IMR-90 (cell line): ENCODE data around the gene USO1. TPM values are rescaled to one million over a fixed set of nuclear protein-coding genes. Genes with fewer than 3 reads are reported as not detected.

Experiments
- ATAC-seq: fragments of 200-7000 bp; cut with Tn5 transposase; 2 replicates; pipeline ENCODE4 v1.9.1; 2020; ENCODE audit warnings: low read depth, mild to moderate bottlenecking, moderate library complexity
- BruUV-seq: library from RNA; stranded (reverse); fragments of 400-500 nt; replicated peaks from 2 replicates; lab custom pipeline; 2021; lab: Mats Ljungman, UMichigan
- CTCF ChIA-PET: fragments of 300-600 bp; formaldehyde crosslinking; extraction: SDS; loops from one replicate; lab custom pipeline; 2021; ENCODE audit warnings: antibody characterized with exemption; lab: Yijun Ruan, JAX
- POLR2A ChIA-PET: fragments of 300-600 bp; sonication (Branson Sonifier 250); formaldehyde crosslinking; loops from one replicate; lab custom pipeline; 2022; ENCODE audit warnings: antibody characterized with exemption; ENCODE audit not compliant: unreplicated experiment; lab: Charles Lee
- DNase-seq: peaks from one replicate; pipeline ENCODE4 v3.0.0; 2013
- H2AFZ ChIP-seq: replicated peaks from 2 replicates; pipeline ENCODE3; 2013; ENCODE audit warnings: low read length, mild to moderate bottlenecking; ENCODE audit not compliant: poor library complexity
- H2AK5ac ChIP-seq: 2 replicates; pipeline ENCODE4 v1.6.1; 2013; ENCODE audit warnings: low read depth, low read length, inconsistent platforms
- H2AK9ac ChIP-seq: replicated peaks from 2 replicates; pipeline ENCODE3; 2013; ENCODE audit warnings: mild to moderate bottlenecking, low read depth, low read length, moderate library complexity; ENCODE audit not compliant: poor library complexity
- H2BK120ac ChIP-seq: 2 replicates; pipeline ENCODE4 v1.6.1; 2013; ENCODE audit warnings: low read depth, low read length, inconsistent platforms
- H2BK15ac ChIP-seq: 3 replicates; pipeline ENCODE4 v1.6.1; 2013; ENCODE audit warnings: low read depth, low read length, inconsistent platforms
- H2BK20ac ChIP-seq: 2 replicates; pipeline ENCODE4 v1.6.1; 2013; ENCODE audit warnings: low read depth, mild to moderate bottlenecking, inconsistent platforms, low read length, moderate library complexity
- H2BK5ac ChIP-seq: 2 replicates; pipeline ENCODE4 v1.6.1; 2013; ENCODE audit warnings: mild to moderate bottlenecking, low read depth, low read length, inconsistent platforms; ENCODE audit not compliant: poor library complexity, severe bottlenecking
- H3K14ac ChIP-seq: replicated peaks from 2 replicates; pipeline ENCODE4 v1.6.1; 2013; ENCODE audit warnings: low read depth, low read length, inconsistent platforms
- H3K18ac ChIP-seq: 2 replicates; pipeline ENCODE4 v1.6.1; 2013; ENCODE audit warnings: low read depth, low read length, control low read depth
- H3K23ac ChIP-seq: 2 replicates; pipeline ENCODE4 v1.6.1; 2013; ENCODE audit warnings: low read depth, low read length, inconsistent platforms
- H3K27ac ChIP-seq: 2 replicates; pipeline ENCODE4 v1.5.1; 2013; ENCODE audit warnings: mild to moderate bottlenecking, control low read depth, low read length; ENCODE audit not compliant: insufficient read depth
- H3K27me3 ChIP-seq: 2 replicates; pipeline ENCODE4 v1.6.1; 2013; ENCODE audit warnings: low read length; ENCODE audit not compliant: control insufficient read depth, insufficient read depth
- H3K36me3 ChIP-seq: 2 replicates; pipeline ENCODE4 v1.6.1; 2013; ENCODE audit warnings: low read length, mixed read lengths; ENCODE audit not compliant: control insufficient read depth, insufficient read depth
- H3K4ac ChIP-seq: 2 replicates; pipeline ENCODE4 v1.6.1; 2013; ENCODE audit warnings: low read depth, low read length, inconsistent platforms
- H3K4me1 ChIP-seq: 2 replicates; pipeline ENCODE4 v1.6.1; 2013; ENCODE audit warnings: low read length, mixed read lengths; ENCODE audit not compliant: control insufficient read depth, insufficient read depth
- H3K4me2 ChIP-seq: 2 replicates; pipeline ENCODE4 v1.6.1; 2013; ENCODE audit warnings: low read depth, mild to moderate bottlenecking, control low read depth, low read length, moderate library complexity
- H3K4me3 ChIP-seq: 2 replicates; pipeline ENCODE4 v1.5.1; 2013; ENCODE audit warnings: low read depth, mild to moderate bottlenecking, control low read depth, low read length, moderate library complexity; ENCODE audit not compliant: insufficient read depth
- H3K56ac ChIP-seq: 2 replicates; pipeline ENCODE4 v1.6.1; 2013; ENCODE audit warnings: low read length, inconsistent platforms; ENCODE audit not compliant: insufficient read depth; ENCODE audit errors: extremely low read depth
- H3K79me1 ChIP-seq, 2 experiments: 2 replicates each; pipeline ENCODE4 v1.6.1; 2013; ENCODE audit warnings: low read length in 2 of 2, inconsistent platforms in 1 of 2, low read depth in 1 of 2
- H3K9ac ChIP-seq: 2 replicates; pipeline ENCODE4 v1.6.1; 2013; ENCODE audit warnings: low read depth, low read length, control low read depth
- H3K9me1 ChIP-seq: 2 replicates; pipeline ENCODE4 v1.6.1; 2013; ENCODE audit warnings: low read length, inconsistent platforms; ENCODE audit not compliant: insufficient read depth
- H3K9me3 ChIP-seq: 2 replicates; pipeline ENCODE4 v1.6.1; 2013; ENCODE audit warnings: low read length; ENCODE audit not compliant: control insufficient read depth, insufficient read depth
- H4K20me1 ChIP-seq: 2 replicates; pipeline ENCODE4 v1.6.1; 2013; ENCODE audit warnings: low read length, inconsistent platforms; ENCODE audit not compliant: insufficient read depth
- H4K5ac ChIP-seq: 2 replicates; pipeline ENCODE4 v1.6.1; 2013; ENCODE audit warnings: mild to moderate bottlenecking, low read depth, low read length, control low read depth
- H4K8ac ChIP-seq, 2 experiments: 2 replicates each; pipeline ENCODE4 v1.6.1; 2013; ENCODE audit warnings: low read depth in 2 of 2, low read length in 2 of 2, control low read depth in 1 of 2, inconsistent platforms in 1 of 2
- H4K91ac ChIP-seq: 2 replicates; pipeline ENCODE4 v1.6.1; 2013; ENCODE audit warnings: low read depth, low read length, inconsistent platforms; ENCODE audit not compliant: insufficient read depth
- CEBPB ChIP-seq: IDR thresholded peaks from 2 replicates; pipeline ENCODE4 v1.6.1; 2012; ENCODE audit warnings: low read depth, low read length, improper control_type of control experiment
- CTCF ChIP-seq: conservative IDR thresholded peaks from 2 replicates; pipeline ENCODE4 v1.5.1; 2012; ENCODE audit warnings: mild to moderate bottlenecking, low read depth, low read length, improper control_type of control experiment
- MAFK ChIP-seq: IDR thresholded peaks from 2 replicates; pipeline ENCODE4 v1.6.1; 2012; ENCODE audit warnings: low read depth, low read length, improper control_type of control experiment
- MAZ ChIP-seq: IDR thresholded peaks from 2 replicates; pipeline ENCODE4 v1.6.1; 2012; ENCODE audit warnings: low read depth, mild to moderate bottlenecking, low read length, improper control_type of control experiment, moderate library complexity, borderline replicate concordance
- MXI1 ChIP-seq: IDR thresholded peaks from 2 replicates; pipeline ENCODE4 v1.6.1; 2012; ENCODE audit warnings: low read depth, mild to moderate bottlenecking, low read length, moderate library complexity, borderline replicate concordance
- NFE2L2 ChIP-seq: fragments of 150-350 bp; IDR thresholded peaks from 2 replicates; pipeline ENCODE4 v1.6.1; 2016; ENCODE audit warnings: low read depth, mild to moderate bottlenecking, low read length
- RFX5 ChIP-seq: IDR thresholded peaks from 2 replicates; pipeline ENCODE4 v1.8.0; 2012; ENCODE audit warnings: low read depth, mild to moderate bottlenecking, low read length, moderate library complexity
- USF2 ChIP-seq: fragments of 150-350 bp; IDR thresholded peaks from 2 replicates; pipeline ENCODE4 v1.6.1; 2017; ENCODE audit warnings: mild to moderate bottlenecking, antibody characterized with exemption, low read length, low read depth
- WGBS, 2 experiments: methylation state at CpG; one replicate each; pipeline versions ENCODE4 v1.1.5 to v1.1.7; 2013; ENCODE audit warnings: missing lambda C conversion rate in 2 of 2; ENCODE audit not compliant: insufficient read length in 1 of 2; ENCODE audit errors: extremely low coverage in 2 of 2; 5-methylcytosine and 5-hydroxymethylcytosine counted together
- dilution Hi-C: fragments of 300-500 bp; cut with HindIII; formaldehyde crosslinking; loops from one replicate; pipeline ENCODE4 v1.14.3; 2018; ENCODE audit warnings: low sequenced_read_pairs; ENCODE audit not compliant: unreplicated experiment
- in situ Hi-C: fragments of 300-500 bp; cut with MboI; formaldehyde crosslinking; loops from 3 replicates; pipeline ENCODE4 v1.14.3; 2019; ENCODE audit warnings: low sequenced_read_pairs, inconsistent platforms, mixed read lengths
- intact Hi-C: fragments of 100-400 bp; cut with micrococcal nuclease; formaldehyde crosslinking; loops from 2 replicates; pipeline ENCODE4 v1.10.0; 2022
- polyA plus RNA-seq, 3 experiments: library from polyadenylated mRNA; depleted of rRNA; stranded (reverse); fragments of >200 nt; gene quantifications; 2 replicates each; pipeline ENCODE4 v1.2.3, GENCODE V29; 2012; ENCODE audit warnings: low replicate concordance in 1 of 3
- total RNA-seq: library from RNA; depleted of rRNA; stranded (reverse); fragments of >200 nt; gene quantifications from 2 replicates; pipeline ENCODE4 v1.2.3, GENCODE V29; 2012

The USO1 gene
- total and polyA plus RNA-seq, 2 of the 4 experiments (the other 2 are of a cell fraction): 63.7 to 121 TPM

- no peak overlapping the region for H3K18ac ChIP-seq
- no peak overlapping the region for H3K27ac ChIP-seq
- no peak overlapping the region for H3K14ac ChIP-seq
- no peak overlapping the region for H2AK9ac ChIP-seq
- H2BK5ac ChIP-seq: no peak overlapping the region
- H3K4me2 ChIP-seq: no peak overlapping the region
- no TSS peak for BruUV-seq
- WGBS, 2 experiments: no CpG with 5 or more reads among the region's 4 CpGs
- no peak overlapping the region for H4K91ac ChIP-seq
- peaks cover 3 to 25% of the 10 kb centered on the region in 2 experiments; a peak in 2 of 4 replicates for H3K79me1 ChIP-seq
- H3K36me3 ChIP-seq: no peaks in the 10 kb centered on the region
- peaks cover 7% of the 10 kb centered on the region for H3K4me1 ChIP-seq
- in situ Hi-C loops (loop anchor here (5.0 kb wide), 1 partner anchor 33 kb away; no protein-coding TSS in a partner anchor), intact Hi-C loops (no loop called here), dilution Hi-C loops (no loop called here)
- no peak overlapping the region for H3K56ac ChIP-seq
- no peak overlapping the region for H3K4me3 ChIP-seq
- H4K8ac ChIP-seq: no peak overlapping the region
- no peaks in the 10 kb centered on the region for H3K27me3 ChIP-seq
- H2BK20ac ChIP-seq: no peak overlapping the region
- H2BK15ac ChIP-seq: no peak overlapping the region
- no peak overlapping the region for H2BK120ac ChIP-seq
- ATAC-seq (no peak), DNase-seq (no peak)
- ChIA-PET CTCF (no interaction called here), POLR2A (no interaction called here)
- H3K9me1 ChIP-seq: no peaks in the 10 kb centered on the region; the same call in 1 of the 2 replicates
- no peak overlapping the region for H3K9ac ChIP-seq
- no peaks in the 10 kb centered on the region for H4K20me1 ChIP-seq
- H3K4ac ChIP-seq: no peak overlapping the region
- no peak overlapping the region for H2AK5ac ChIP-seq
- H4K5ac ChIP-seq: no peak overlapping the region
- TF ChIP-seq RFX5 (no peak), NFE2L2 (no peak), CTCF (no peak), MAZ (no peak), USF2 (no peak), MAFK (no peak), MXI1 (no peak), CEBPB (no peak)
- H3K9me3 ChIP-seq: no peaks in the 10 kb centered on the region
- no peak overlapping the region for H3K23ac ChIP-seq
- H2AFZ ChIP-seq: no peak overlapping the region
Measured at GRCh38 chr4:75710246-75710645, 14.1 kb upstream of the USO1 start.
